Midbrain (tissue), 1 donor: ENCODE measurements around the gene HOXC13.

Experiments
- DNase-seq: peaks from one replicate; lab custom pipeline; 2025; lab: John Stamatoyannopoulos, UW

HOXC13 gene

DNA sequence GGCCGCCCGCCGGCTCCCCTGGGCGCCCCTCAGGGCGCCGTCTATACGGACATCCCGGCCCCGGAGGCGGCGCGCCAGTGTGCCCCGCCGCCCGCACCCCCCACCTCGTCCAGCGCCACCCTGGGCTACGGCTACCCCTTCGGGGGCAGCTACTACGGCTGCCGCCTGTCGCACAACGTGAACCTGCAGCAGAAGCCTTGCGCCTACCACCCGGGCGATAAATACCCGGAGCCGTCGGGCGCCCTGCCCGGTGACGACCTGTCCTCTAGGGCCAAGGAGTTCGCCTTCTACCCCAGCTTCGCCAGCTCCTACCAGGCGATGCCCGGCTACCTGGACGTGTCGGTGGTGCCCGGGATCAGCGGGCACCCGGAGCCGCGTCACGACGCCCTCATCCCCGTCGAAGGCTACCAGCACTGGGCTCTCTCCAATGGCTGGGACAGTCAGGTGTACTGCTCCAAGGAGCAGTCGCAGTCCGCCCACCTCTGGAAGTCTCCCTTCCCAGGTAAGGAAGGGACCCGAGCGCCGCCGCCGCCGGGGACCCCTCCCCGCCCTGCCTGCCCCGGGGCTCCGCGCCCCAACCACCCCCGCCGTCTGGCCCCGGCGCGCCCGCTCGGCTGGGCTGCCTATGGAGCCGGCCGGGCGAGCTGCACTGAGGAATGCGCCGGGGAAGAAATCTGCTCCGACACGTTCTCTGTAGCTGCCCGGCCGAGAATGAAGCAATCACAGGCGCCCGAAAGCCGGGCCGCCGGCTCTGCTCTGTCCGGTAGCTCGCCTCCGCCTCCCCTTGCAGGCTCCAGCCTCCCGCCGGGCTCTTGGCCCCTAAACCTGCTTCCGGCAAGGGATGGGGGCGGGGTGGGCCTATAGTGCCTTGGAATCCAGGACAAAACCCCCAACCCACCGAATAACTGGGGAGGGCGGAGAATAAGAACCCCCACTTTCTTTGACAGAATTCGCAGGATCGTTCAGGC lies 794 bp downstream of the HOXC13 start:
- DNase-seq: no peak

DNA sequence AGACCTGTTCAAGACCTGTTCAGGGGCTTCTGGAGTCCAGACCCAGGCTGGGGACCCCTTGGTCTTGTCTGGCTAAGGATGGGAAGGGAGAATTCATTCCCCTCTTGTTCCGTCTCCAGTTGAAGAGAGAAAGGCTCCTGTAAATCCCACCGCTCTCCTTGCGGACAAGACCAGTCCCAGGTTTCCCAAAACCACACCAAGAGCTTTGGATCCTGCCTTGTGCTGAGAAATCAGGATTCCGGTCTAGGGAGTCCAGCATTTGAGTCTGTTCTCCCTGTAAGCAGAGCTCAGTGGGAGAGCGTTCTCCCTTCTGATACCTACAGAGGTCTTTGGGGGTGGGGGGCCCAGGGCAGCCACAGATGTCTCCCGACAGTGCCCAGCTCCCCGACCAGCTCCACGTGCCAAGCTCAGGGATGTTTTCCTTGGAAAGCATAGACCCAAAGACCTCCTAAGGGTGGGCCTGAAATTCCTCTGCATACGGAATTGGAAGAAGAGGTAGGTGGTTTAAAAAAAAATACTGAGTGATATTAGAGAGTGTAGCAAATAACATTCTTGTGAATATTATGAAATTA lies 1.9 kb downstream of the HOXC13 start:
- no peak for DNase-seq

DNA sequence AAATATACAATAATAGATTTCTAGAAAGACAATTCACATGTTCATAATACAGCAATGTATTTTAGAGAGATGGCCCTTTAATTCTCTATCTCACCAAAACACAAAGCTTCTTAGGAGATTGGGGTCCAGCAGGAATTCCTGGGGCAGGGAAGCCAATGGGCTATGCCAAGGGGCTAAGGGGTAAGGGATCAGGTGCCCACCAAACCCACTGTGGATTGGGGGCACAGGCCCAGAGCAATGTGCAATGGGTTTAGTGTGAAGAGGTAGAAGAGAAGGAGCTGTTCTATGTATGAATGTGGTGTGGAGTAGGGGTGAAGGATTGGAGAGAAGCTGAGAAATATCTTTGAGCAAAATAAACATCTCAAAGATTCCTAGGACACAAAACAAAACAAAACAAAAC lies 2.6 kb downstream of the HOXC13 start:
- no peak for DNase-seq

- no peak for DNase-seq
These were observed 3.1 kb downstream of the HOXC13 start for GRCh38 chr12:53941750-53942149.

DNA sequence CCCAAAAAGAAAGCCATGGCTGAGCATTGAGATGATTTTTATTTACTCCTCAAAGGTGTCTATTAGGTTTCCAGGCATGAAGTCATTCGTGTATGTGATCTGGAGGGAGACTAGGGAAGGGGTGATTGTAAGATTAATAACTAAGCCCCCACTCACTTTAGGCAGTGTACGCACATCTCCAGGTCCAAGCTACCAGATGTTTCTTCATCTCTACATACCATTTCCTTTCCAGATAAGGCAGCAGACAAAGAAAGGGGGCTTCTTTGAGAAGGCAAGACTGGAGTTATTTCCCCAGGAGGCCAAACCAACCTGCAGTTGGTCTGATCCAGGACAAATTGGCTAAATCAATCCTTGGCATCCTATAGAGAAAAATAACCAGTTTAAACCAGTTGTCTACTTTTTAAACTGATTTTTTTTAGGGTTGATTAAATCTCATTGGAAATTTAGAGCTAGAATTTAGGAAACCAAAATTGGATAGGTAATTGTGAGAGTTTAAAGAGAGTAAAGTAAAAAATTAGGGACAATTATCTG lies 3.9 kb downstream of the HOXC13 start:
- no peak for DNase-seq

GRCh38 chr12:53944209-53944608 lies 5.6 kb downstream of the HOXC13 start:
- no peak for DNase-seq

GRCh38 chr12:53944907-53945847 lies 6.5 kb downstream of the HOXC13 start:
- DNase-seq: no peak

DNA sequence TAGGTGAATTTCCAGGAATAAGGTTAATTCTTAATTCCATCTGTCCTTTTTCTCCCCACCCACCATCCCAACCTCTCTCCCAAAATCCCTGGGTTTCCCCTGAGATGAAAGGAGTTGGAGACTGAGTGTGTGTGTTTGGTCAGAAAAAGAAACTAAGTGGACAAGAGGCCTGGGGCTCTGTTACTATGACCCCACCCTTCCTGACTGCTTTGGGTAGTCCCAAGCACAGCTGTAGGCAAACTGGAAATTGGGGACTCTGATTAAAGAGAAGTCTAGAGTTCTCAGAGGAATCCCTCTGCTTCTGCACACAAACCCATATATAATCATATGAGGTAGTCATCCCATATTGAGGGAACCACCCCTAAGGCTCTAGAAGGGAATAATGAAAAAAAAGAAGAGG lies 9.1 kb downstream of the HOXC13 start:
- DNase-seq: no peak

GRCh38 chr12:53948650-53949593 lies 10.3 kb downstream of the HOXC13 start:
- DNase-seq: no peak

- no peak for DNase-seq
These were observed 11.2 kb downstream of the HOXC13 start for GRCh38 chr12:53949631-53950436.

- DNase-seq: no peak
These were observed 11.8 kb downstream of the HOXC13 start for GRCh38 chr12:53950437-53950773.

DNA sequence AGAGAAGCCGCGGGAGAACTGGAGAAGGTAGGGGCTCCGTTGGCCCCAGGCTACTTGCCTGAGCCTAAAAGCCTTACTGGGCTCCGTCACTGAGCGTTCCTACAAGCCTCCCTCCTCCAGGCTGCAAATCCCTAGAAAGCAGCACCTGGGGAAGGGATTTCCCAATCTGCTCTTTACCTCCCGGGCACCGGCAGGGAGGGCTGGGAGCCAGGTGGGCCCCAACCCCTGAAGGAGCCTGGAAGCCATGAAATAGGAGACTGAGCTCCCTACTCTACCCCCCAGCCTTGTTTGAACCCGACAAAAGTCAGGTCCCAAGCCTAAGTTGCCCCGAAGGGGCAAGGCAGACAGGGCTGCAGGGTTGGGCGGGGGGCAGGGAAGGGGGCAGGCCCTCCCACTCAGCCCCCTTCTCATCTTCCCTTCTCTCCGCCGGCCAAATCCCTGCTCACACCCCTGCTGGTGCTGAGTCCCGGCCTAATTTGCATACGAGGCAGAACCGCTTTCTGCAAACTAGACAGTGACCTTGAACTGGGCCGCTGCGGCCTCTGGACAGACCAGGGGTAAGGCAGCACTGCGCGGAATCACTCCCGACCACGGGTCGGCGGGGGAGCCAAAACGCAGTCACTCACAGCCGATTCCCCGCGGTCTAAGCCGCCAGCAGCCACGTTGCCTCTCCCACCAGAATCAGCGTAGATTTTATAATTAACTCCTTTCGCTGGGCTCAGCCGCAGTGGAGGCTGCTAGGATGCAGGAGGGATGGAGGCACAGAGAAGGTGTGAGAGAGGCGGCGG lies 12.4 kb downstream of the HOXC13 start:
- DNase-seq: no peak

DNA sequence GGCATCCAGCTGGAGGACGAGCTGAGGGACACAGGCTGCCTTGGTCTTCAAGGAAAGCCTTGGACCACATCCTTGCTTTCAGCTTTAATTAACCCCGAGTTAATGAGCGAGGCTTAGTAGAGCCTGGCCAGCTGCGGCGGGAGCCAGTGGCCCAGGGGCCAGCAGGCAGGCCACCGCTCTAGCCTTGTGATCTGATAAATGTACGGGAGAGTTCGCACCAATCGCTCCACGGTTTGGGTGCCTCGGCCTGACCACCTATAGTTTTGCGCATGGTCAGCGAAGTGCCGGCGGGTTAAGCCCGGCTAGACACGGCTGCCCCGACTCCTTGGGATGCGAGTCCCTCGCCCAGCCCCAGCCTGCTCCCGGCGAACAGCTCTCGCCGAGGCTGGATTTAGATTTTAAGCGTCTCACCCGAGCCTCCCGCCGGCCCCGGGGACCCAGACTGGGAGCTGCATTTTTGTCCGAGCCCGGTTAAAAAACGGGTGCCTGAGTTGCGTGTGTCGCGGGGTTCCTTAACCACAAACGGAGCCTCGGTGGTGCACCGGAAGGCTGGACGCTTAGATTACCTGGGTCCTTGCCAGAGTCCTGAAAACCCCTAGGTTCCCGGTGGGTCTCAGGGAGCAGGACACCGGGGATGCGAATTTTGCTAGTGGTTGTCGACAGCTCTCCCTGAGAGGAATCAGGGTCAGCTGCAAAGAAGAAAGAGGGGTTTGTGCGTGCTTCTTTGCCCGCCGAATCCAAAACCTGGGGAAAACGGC lies 13.1 kb downstream of the HOXC13 start:
- DNase-seq: no peak

DNA sequence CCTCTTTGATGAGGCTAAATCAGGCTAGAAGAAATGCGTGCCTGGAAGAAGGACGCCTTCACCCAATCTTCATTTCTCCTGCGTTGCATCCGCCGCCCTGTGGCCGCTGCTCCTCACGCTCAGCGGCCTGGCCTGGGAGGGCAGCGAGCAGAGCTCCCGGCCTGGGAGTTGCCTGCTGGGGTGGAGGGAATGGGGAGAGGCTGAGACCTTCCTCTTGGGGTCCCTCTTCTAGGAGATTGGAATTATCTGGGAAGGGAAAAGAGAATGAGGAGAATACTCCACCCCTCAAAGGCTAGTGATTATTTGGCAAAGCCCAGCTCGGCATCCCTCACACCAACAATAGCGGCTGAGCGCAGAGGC lies 13.7 kb downstream of the HOXC13 start:
- DNase-seq: no peak

DNA sequence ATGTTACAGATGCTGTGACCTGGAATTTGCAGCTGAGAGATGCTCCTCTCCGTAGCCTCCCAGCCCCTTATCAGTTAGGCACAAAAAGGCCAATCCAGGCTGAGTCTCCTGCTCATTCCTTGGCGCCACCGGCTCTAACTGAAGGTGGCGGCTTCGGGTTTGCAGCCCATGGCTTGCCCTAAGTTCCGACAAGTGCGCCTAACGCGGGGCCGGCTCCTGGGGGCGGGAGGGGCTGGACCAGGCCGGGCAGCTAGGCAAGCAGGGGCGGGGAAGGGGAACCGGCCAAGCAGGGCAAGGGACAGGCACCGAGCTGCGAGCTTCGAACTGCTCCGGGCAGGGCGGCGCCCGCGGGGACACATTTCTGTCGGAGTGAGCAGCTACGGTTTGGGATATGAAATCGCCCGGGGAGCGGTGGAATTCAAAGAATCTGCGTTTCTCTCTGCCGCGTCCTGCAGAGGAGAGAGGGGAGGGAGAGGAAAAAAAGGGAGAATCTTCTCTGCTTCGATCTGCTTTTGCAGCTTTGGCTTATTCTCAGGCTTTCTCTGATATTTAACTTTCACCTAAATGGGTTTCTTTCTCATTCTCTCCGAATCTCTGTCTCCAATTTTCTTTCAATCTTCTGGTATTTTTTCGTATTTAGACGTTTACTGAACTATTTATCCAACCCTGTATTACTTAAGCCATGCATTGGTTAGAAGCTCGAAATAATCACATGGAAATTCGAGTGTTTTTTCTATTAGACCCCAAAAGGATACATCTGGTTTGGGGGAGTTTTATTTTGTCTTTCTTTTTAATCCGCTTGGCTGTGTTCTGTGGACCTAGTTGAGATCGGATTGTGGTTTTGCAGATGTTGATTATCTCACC lies 14.5 kb downstream of the HOXC13 start:
- DNase-seq: no peak

GRCh38 chr12:53953831-53954693 lies 15.4 kb downstream of the HOXC13 start:
- no peak for DNase-seq

GRCh38 chr12:53954694-53955035 lies 16.0 kb downstream of the HOXC13 start, which contains the start of gene HOXC12:
Gene HOXC12, plus strand, starts transcription at chr12:53954903. Its CDS starts 27 bp downstream, at chr12:53954930.
- no peak for DNase-seq
